HG02852 (cell line): Measurements from ENCODE around the gene ATXN2.
"Not testable (repeated sequence)": the region's sequence is repeated elsewhere in the genome, so short reads cannot be mapped to it uniquely, and the experiment has no call there.

Source experiments
- ATAC-seq: cut with Tn5 transposase; IDR thresholded peaks from one replicate; pipeline ENCODE4 v1.9.1; 2021; ENCODE audit warnings: mild to moderate bottlenecking, moderate library complexity; ENCODE audit not compliant: unreplicated experiment

The ATXN2 gene

GRCh38 chr12:111507258-111507657 lies 91.9 kb downstream of the ATXN2 start:
- ATAC-seq = not testable (repeated sequence)

DNA sequence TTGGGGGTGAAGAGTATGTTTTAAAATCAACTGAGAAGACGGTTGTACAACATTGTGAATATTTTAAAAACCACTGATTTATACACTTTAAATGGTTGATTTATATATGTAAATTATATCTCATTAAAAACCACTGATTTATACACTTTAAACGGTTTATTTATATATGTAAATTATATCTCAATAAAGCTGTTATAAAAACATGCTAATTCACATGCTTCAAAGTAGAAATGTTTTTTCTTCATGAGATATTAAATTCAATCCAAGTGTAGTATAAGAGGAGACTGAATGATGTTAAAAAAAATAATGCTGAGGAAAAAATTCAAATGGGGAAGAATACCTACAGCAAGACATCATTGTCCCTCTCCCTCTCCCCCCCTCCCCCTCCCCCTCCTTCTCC lies 92.9 kb downstream of the ATXN2 start:
- no peak for ATAC-seq

DNA sequence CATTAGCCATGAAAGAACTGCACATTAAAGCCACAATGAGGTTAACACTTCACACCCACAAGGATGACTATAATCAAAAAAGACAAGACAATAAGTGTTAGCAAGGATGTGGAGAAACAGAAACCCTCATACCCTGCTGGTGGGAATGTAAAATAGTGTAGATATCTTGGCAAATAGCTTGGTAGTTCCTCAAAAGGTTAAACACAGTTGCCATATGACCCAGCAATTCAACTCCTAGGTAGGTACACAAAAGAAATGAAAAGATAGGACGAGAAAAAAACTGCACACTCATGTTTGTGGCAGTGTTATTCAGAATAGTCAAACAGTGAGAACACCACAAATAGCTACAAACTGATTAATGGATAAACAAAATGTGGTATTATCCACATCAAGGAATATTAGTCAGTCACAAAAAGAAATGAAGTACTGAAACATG lies 93.5 kb downstream of the ATXN2 start:
- no peak for ATAC-seq

DNA sequence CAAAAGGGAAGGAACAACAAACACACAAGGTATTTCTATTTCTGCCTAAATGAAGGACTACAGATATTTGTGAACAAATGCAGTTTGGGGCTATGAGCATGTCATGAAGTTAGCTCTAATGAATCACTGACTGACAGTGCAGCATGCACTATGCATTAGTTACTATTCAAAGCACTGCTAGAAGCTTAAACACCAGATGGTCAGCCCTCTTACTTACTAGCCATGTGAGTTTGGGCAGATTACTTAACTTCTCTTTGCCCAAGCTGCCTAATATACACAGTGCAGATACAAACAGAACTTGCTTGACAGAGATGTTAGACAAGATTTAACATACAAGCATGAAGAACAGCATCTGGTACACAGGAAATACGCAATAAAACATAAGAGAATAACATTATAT lies 96.0 kb downstream of the ATXN2 start:
- ATAC-seq = no peak

DNA sequence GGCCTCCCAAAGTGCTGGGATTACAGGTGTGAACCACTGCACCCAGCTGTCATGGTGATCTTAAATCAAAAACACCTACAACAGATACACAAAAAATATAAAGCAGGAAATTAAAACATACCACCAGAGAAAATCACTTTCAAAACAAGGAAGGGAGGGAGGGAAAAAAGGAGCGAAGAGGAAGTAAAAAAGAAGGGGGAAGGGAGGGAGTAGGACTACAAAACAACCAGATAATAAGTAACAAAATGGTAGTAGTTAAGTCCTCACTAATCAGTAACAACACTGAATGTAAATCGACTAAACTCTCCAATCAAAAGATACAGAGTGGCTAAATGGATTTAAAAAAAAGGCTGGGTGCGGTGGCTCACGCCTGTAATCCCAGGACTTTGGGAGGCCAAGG lies 104.4 kb downstream of the ATXN2 start:
- ATAC-seq = no peak

DNA sequence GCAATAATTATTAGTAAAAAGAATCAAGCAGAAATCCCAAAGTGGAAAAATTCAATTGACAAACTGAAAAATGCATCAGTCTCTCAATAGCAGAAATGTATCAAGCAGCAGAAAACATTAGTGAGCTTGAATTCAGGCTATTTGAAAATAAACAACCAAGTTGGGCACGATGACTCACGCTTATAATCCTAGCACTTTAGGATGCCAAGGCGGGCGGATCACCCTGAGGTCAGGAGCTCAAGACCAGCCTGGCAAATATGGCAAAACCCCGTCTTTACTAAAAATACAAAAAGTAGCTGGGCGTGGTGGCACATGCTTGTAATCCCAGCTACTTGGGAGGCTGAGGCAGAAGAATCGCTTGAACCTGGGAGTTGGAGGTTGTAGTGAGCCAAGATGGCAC lies 106.1 kb downstream of the ATXN2 start:
- not testable (repeated sequence) for ATAC-seq

DNA sequence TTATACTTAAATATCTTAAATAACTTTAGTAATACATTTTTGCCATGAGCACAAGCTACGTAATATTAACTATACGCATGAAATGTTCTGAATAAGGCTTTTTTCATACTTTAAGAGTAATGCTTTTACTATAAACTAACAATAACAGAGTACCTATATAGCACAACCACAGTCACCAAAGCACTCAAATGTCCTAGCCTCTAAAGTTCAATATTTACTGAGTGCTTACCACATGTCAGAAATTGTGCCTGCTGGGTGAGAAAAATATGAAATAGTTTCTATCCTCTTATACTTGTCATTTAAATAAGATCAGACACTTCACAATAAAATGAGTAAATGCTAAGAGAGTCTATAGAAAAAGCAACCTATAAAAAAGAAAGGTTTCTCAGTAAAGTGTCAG lies 110.3 kb downstream of the ATXN2 start:
- ATAC-seq = no peak

GRCh38 chr12:111488271-111488670 lies 110.8 kb downstream of the ATXN2 start:
- no peak for ATAC-seq

- no peak for ATAC-seq
Observed at GRCh38 chr12:111482462-111482861, 116.7 kb downstream of the ATXN2 start.

GRCh38 chr12:111471236-111471635 lies 127.9 kb downstream of the ATXN2 start:
- ATAC-seq = no peak

- ATAC-seq = no peak
Observed at GRCh38 chr12:111469401-111469800, 129.7 kb downstream of the ATXN2 start.

- ATAC-seq = no peak
Observed at GRCh38 chr12:111467857-111468241, 131.3 kb downstream of the ATXN2 start.

DNA sequence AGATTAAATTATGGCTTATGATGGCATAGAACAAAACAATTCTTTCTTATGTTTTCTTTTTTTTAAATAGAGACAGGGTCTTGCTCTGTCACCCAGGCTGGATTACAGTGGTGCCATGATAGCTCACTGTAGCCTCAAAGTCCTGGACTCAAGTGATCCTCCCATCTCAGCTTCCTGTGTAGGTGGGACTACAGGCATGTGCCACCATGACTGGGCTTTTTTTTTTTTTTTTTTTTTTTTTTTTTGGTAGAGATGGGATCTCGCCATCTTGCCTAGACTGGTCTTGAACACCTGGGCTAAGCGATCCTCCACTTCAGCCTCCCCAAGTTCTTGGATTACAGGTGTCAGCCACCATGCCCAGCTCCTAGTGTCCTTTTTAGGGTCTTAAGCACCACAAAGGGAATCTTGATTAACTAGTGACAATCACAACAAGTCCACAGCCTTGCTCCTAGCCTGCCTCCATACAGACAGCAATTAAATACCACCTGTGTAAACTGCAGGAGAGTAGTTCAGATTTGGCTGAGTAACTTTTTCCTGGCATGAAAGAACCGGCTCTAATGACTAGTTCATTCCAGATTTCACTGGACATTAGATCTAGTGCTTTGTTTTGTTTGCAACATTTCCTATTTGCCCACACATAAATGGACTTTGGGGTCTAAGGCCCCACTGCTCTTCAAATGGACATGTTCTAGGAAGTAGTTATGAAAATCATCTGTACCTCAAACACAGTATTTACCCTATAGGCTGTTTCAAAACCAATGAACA lies 131.8 kb downstream of the ATXN2 start:
- no peak for ATAC-seq

DNA sequence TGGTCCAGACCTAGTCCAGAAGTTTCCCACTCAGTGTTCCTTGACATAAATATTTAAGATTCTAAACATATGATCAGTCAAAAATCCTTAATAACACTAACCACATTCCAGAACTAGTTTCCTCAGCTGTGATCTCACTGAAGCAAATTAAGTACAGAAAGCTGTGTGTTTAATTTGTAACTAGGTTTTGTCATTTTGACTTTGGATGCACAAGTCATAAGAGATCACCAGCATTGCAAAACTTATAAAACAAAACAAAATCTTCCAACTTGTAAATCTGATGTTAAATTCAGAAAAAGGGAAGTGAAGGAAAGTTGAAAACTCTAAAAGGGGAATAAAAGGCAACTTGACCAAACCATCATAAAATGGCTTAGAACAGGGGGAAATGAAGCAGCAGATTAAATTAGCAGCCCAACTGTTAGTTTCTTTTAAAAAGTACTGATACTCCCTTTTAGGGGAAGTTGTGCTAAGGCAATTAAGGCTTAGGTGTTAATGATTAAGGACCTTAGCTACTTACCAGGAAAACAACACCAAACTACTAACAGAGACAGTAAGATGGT lies 136.8 kb downstream of the ATXN2 start:
- no peak for ATAC-seq

DNA sequence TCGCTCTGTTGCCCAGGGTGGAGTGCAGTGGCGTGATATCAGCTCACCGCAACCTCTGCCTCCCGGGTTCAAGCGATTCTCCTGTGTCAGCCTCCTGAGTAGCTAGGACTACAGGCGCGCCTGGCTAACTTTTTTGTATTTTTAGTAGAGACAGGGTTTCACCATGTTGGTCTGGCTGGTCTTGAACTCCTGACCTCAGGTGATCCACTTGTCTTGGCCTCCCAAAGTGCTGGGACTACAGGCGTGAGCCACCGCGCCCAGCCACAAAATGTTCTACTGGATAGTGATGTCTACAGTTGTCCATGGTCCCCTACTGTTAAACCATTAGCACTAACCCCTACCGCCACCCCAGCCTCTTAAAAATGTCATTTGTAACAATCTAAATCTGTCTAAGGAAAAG lies 139.0 kb downstream of the ATXN2 start:
- not testable (repeated sequence) for ATAC-seq

GRCh38 chr12:111458546-111459172 lies 140.5 kb downstream of the ATXN2 start:
- ATAC-seq = no peak

DNA sequence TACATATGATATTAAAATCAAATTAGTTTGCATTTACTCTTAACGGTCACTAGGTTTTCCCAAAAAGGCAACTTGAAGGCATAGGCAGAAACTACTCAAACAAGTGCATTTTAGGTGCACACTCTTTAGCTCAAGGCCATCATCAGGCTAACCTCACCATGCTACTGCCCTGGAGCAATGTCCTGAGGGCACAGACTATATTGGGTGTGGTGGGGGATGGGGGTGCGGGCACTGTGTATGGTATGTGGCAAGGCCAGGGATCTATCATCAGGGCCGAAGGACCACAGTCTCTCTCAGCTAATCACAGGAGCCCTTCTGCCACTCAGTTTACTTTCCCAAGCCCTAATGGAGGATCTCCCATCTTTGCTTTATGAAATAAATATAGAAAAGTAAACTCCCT lies 141.5 kb downstream of the ATXN2 start:
- ATAC-seq = no peak

DNA sequence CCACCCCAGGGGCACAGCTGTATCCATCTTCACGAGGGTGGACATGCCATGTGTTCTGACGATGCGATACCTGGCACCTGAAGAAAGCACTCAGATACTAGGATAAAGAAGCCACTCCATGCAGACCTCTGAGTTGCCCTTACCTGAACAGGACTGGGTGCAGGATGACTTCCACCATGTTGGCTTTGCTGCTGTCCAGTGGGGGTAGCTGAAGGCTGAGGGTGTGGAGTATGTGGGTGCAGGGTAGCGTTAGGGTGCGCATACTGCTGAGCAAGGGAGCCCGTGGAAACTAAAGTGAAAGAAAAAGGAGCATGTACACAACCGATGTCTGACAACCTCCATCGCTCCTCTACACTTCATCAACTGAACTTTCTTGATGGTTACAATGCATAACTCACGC lies 142.0 kb downstream of the ATXN2 start:
- ATAC-seq = no peak

- ATAC-seq = no peak
Observed at GRCh38 chr12:111455448-111456320, 143.4 kb downstream of the ATXN2 start.

DNA sequence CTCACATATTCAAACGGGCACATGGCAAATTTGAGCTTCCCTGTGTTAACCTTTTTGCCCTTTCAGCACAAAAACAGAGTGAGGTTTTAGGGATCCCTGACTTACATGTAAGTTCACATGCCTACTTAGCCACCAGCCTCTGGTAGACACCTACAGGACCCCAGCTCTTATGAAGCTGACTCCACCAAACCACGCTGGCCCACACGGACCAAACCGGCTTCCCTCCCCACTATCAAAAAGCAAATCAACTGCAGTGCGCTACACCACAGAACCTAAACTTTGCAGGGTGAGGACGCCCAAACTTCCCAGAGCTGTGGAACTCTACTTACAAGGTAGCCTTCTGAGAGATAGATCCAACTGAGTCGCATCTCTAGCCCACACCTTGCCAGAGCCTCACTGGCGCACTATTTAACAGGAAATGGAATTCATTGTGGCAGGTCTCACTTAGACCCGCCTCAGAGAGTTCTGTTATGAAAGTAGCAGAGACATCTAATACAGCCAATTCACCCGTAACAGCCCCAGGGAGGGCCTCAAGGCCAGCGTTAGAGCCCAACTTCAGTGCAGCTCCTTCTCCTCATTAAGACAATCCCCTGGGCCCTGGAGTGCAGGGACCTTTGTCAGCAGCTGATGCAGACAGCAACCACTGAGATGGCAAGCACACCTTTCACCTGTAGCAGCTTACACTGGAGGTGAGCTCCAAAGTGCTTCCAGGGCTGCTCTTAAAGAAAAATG lies 144.2 kb downstream of the ATXN2 start:
- ATAC-seq = no peak

- no peak for ATAC-seq
Observed at GRCh38 chr12:111454311-111454710, 144.8 kb downstream of the ATXN2 start.
